Measurements from ENCODE around the gene LEMD2. TPM values are rescaled to one million over a fixed set of nuclear protein-coding genes. Genes with fewer than 3 reads are reported as not detected.

The LEMD2 gene
- total and polyA plus RNA-seq, 2 donors (not counting 3 experiments of a cell fraction or from before 2014, with no cell fraction given) = 61.1 to 81.8 TPM

GRCh38 chr6:33824461-33825154 is 35.7 kb upstream of the LEMD2 start:
- Histone ChIP-seq H3K4me3 (replicated peaks in 1 of 3; ENCODE audit: insufficient read depth in 1 of 3, low read depth in 1 of 3, low read length in 3 of 3) (no peak overlapping the region), H3K36me3 (ENCODE audit: control insufficient read depth in 2 of 2, extremely low read depth in 1 of 2, insufficient read depth in 2 of 2, low read length in 2 of 2) (no peaks in the 10 kb centered on the region), H3K4me1 (ENCODE audit: control insufficient read depth, extremely low read depth, insufficient read depth, low read length) (peaks cover 6% of the 10 kb centered on the region), H3K9me3 (replicated peaks; ENCODE audit: control insufficient read depth, insufficient read depth, low read length) (no peaks in the 10 kb centered on the region), H3K4me2 (ENCODE audit: insufficient read depth, low read length) (no peak overlapping the region), H4K20me1 (replicated peaks; ENCODE audit: control insufficient read depth, extremely low read depth, insufficient read depth, low read length) (no peaks in the 10 kb centered on the region), H3K27ac (ENCODE audit: insufficient read depth, low read depth, low read length) (no peak overlapping the region), H3K79me2 (ENCODE audit: control insufficient read depth, insufficient read depth, low read length) (no peaks in the 10 kb centered on the region), H3K27me3 (ENCODE audit: control insufficient read depth in 2 of 2, insufficient read depth in 2 of 2, low read length in 2 of 2) (peaks cover 10 to 16% of the 10 kb centered on the region in 2 experiments), H2AFZ (ENCODE audit: low read depth, low read length) (peak overlapping the region; percentile 82), H3K9me1 (replicated peaks; ENCODE audit: control insufficient read depth, extremely low read depth, insufficient read depth, low read length) (no peaks in the 10 kb centered on the region), H3K9ac (replicated peaks; ENCODE audit: extremely low read depth, insufficient read depth, low read length) (no peak overlapping the region)
- no TSS peak for BruUV-seq (replicated peaks)
- DNase-seq (ENCODE audit: low read depth, low spot score) (peak; percentile 18), FAIRE-seq (peak; percentile 76)
- CTCF ChIA-PET = interaction anchor here (1.2 to 2.0 kb wide), 3 partner anchors 15 to 53 kb away, joined by 4 to 9 read pairs (median 6); no protein-coding TSS in a partner anchor
- POLR2A ChIA-PET = no interaction called here
- intact Hi-C loops (cut with micrococcal nuclease) = no loop called here
- dilution Hi-C loops (cut with MboI; ENCODE audit: extremely low pct_ligation_motif_present, low sequenced_read_pairs) = no loop called here
- TF ChIP-seq POLR2A (IDR thresholded peaks at IDR 0.05; ENCODE audit: low read depth, low read length) = peak; percentile 27
- TF ChIP-seq MYC (IDR thresholded peaks at IDR 0.05; ENCODE audit: low read depth, low read length) = no peak
- TF ChIP-seq CTCF (IDR thresholded peaks at IDR 0.05; ENCODE audit: extremely low read depth in 1 of 2, insufficient read depth in 1 of 2, low read depth in 1 of 2, low read length in 2 of 2) = no peak

- Histone ChIP-seq H3K27ac (ENCODE audit: insufficient read depth, low read depth, low read length) (no peak overlapping the region), H3K4me2 (ENCODE audit: insufficient read depth, low read length) (no peak overlapping the region), H3K4me1 (ENCODE audit: control insufficient read depth, extremely low read depth, insufficient read depth, low read length) (peaks cover 6% of the 10 kb centered on the region), H2AFZ (ENCODE audit: low read depth, low read length) (no peak overlapping the region), H4K20me1 (replicated peaks; ENCODE audit: control insufficient read depth, extremely low read depth, insufficient read depth, low read length) (no peaks in the 10 kb centered on the region), H3K36me3 (ENCODE audit: control insufficient read depth in 2 of 2, extremely low read depth in 1 of 2, insufficient read depth in 2 of 2, low read length in 2 of 2) (no peaks in the 10 kb centered on the region), H3K79me2 (ENCODE audit: control insufficient read depth, insufficient read depth, low read length) (no peaks in the 10 kb centered on the region), H3K9ac (replicated peaks; ENCODE audit: extremely low read depth, insufficient read depth, low read length) (no peak overlapping the region), H3K9me3 (replicated peaks; ENCODE audit: control insufficient read depth, insufficient read depth, low read length) (no peaks in the 10 kb centered on the region), H3K4me3 (replicated peaks in 1 of 3; ENCODE audit: insufficient read depth in 1 of 3, low read depth in 1 of 3, low read length in 3 of 3) (no peak overlapping the region), H3K27me3 (ENCODE audit: control insufficient read depth in 2 of 2, insufficient read depth in 2 of 2, low read length in 2 of 2) (peaks cover 5 to 13% of the 10 kb centered on the region in 2 experiments), H3K9me1 (replicated peaks; ENCODE audit: control insufficient read depth, extremely low read depth, insufficient read depth, low read length) (no peaks in the 10 kb centered on the region)
- FAIRE-seq (no peak), DNase-seq (ENCODE audit: low read depth, low spot score) (no peak)
- intact Hi-C loops (cut with micrococcal nuclease) = no loop called here
- TF ChIP-seq MYC (IDR thresholded peaks at IDR 0.05; ENCODE audit: low read depth, low read length) (no peak), EZH2 (IDR thresholded peaks at IDR 0.05; ENCODE audit: borderline replicate concordance, low read depth, low read length, severe bottlenecking) (no peak), FOS (IDR thresholded peaks at IDR 0.05; ENCODE audit: borderline replicate concordance, insufficient read depth, low read length) (no peak), POLR2AphosphoS5 (IDR thresholded peaks at IDR 0.05; ENCODE audit: insufficient read depth, low read depth, low read length) (no peak), CTCF (IDR thresholded peaks at IDR 0.05; ENCODE audit: extremely low read depth in 1 of 2, insufficient read depth in 1 of 2, low read depth in 1 of 2, low read length in 2 of 2) (no peak), POLR2A (IDR thresholded peaks at IDR 0.05; ENCODE audit: low read depth, low read length) (no peak), JUN (IDR thresholded peaks at IDR 0.05; ENCODE audit: borderline replicate concordance, insufficient read depth, insufficient read length, low read depth) (no peak), GATA2 (IDR thresholded peaks at IDR 0.05; ENCODE audit: insufficient read depth, insufficient read length, low read depth, low read length) (no peak), MAX (IDR thresholded peaks at IDR 0.05; ENCODE audit: insufficient read depth, insufficient read length) (no peak)
- CTCF ChIA-PET = interaction anchor here (1.2 to 2.0 kb wide), 3 partner anchors 16 to 53 kb away, joined by 4 to 9 read pairs (median 6); no protein-coding TSS in a partner anchor
- dilution Hi-C loops (cut with MboI; ENCODE audit: extremely low pct_ligation_motif_present, low sequenced_read_pairs) = no loop called here
- POLR2A ChIA-PET = interaction anchor here (0.9 kb wide), 1 partner anchor 16 kb away, joined by 3 read pairs; no protein-coding TSS in a partner anchor
- no TSS peak for BruUV-seq (replicated peaks)
Measured at GRCh38 chr6:33823806-33824205, 34.9 kb upstream of the LEMD2 start.
